H9 (cell line): ENCODE measurements around the gene KIF5C. TPM values are rescaled to one million over a fixed set of nuclear protein-coding genes. Genes with fewer than 3 reads are reported as not detected.

ENCODE experiments used
- DNase-seq: peaks from one replicate; pipeline ENCODE4 v3.0.0-alpha.2; 2017
- H2AFZ ChIP-seq: one replicate; pipeline ENCODE4 v1.6.1; 2013; ENCODE audit warnings: mild to moderate bottlenecking, low read length, control low read depth, moderate library complexity
- H2AK5ac ChIP-seq: 2 replicates; pipeline ENCODE4 v1.6.1; 2013; ENCODE audit warnings: low read length, control low read depth, mixed read lengths; ENCODE audit not compliant: insufficient read length
- H2BK120ac ChIP-seq: one replicate; pipeline ENCODE4 v1.6.1; 2013; ENCODE audit warnings: low read depth, mild to moderate bottlenecking, low read length, control low read depth, inconsistent platforms; ENCODE audit not compliant: poor library complexity, severe bottlenecking
- H2BK12ac ChIP-seq: 2 replicates; pipeline ENCODE4 v1.6.1; 2013; ENCODE audit warnings: low read length, control low read depth, mixed read lengths, low read depth; ENCODE audit not compliant: insufficient read length
- H2BK15ac ChIP-seq: 2 replicates; pipeline ENCODE4 v1.6.1; 2013; ENCODE audit warnings: low read depth, low read length, control low read depth
- H2BK20ac ChIP-seq: one replicate; pipeline ENCODE4 v1.6.1; 2013; ENCODE audit warnings: low read depth, mild to moderate bottlenecking, low read length, control low read depth, inconsistent platforms; ENCODE audit not compliant: poor library complexity, severe bottlenecking
- H2BK5ac ChIP-seq: 2 replicates; pipeline ENCODE4 v1.6.1; 2013; ENCODE audit warnings: low read length, control low read depth, mixed read lengths; ENCODE audit not compliant: insufficient read length
- H3K14ac ChIP-seq: 2 replicates; pipeline ENCODE4 v1.6.1; 2013; ENCODE audit warnings: low read length, control low read depth; ENCODE audit not compliant: insufficient read depth
- H3K18ac ChIP-seq: 2 replicates; pipeline ENCODE4 v1.6.1; 2013; ENCODE audit warnings: low read depth, mild to moderate bottlenecking, mixed read lengths, low read length, control low read depth; ENCODE audit not compliant: insufficient read length
- H3K23ac ChIP-seq: 2 replicates; pipeline ENCODE4 v1.6.1; 2013; ENCODE audit warnings: low read length, control low read depth, mixed read lengths, low read depth; ENCODE audit not compliant: insufficient read length
- H3K23me2 ChIP-seq: 2 replicates; pipeline ENCODE4 v1.6.1; 2013; ENCODE audit warnings: low read depth, mild to moderate bottlenecking, mixed read lengths, low read length, control low read depth; ENCODE audit not compliant: insufficient read length, poor library complexity, severe bottlenecking
- H3K27ac ChIP-seq: 2 replicates; pipeline ENCODE4 v1.5.1; 2013; ENCODE audit warnings: low read length, control low read depth, mixed read lengths, low read depth; ENCODE audit not compliant: insufficient read length
- H3K27me3 ChIP-seq: 2 replicates; pipeline ENCODE4 v1.6.1; 2013; ENCODE audit warnings: low read length, control low read depth, inconsistent platforms; ENCODE audit not compliant: insufficient read depth
- H3K4ac ChIP-seq: 2 replicates; pipeline ENCODE4 v1.6.1; 2013; ENCODE audit warnings: low read depth, mild to moderate bottlenecking, control low read depth, inconsistent platforms, low read length, moderate library complexity
- H3K4me1 ChIP-seq: 2 replicates; pipeline ENCODE4 v1.6.1; 2013; ENCODE audit warnings: low read length, control low read depth, inconsistent platforms; ENCODE audit not compliant: insufficient read depth
- H3K4me2 ChIP-seq: 2 replicates; pipeline ENCODE4 v1.6.1; 2013; ENCODE audit warnings: low read length, control low read depth, mixed read lengths; ENCODE audit not compliant: insufficient read length, insufficient read depth
- H3K56ac ChIP-seq: 2 replicates; pipeline ENCODE4 v1.6.1; 2013; ENCODE audit warnings: low read depth, mild to moderate bottlenecking, mixed read lengths, low read length, control low read depth; ENCODE audit not compliant: insufficient read length
- H3K79me1 ChIP-seq: 2 replicates; pipeline ENCODE4 v1.6.1; 2013; ENCODE audit warnings: low read depth, mild to moderate bottlenecking, moderate library complexity, low read length, control low read depth, inconsistent platforms; ENCODE audit not compliant: insufficient read depth, poor library complexity, severe bottlenecking
- H3K79me2 ChIP-seq: 2 replicates; pipeline ENCODE4 v1.6.1; 2013; ENCODE audit warnings: low read length, control low read depth, inconsistent platforms; ENCODE audit not compliant: insufficient read depth
- H3K9ac ChIP-seq: 2 replicates; pipeline ENCODE4 v1.6.1; 2013; ENCODE audit warnings: low read length, control low read depth, mixed read lengths; ENCODE audit not compliant: insufficient read length; ENCODE audit errors: extremely low read depth
- H3K9me3 ChIP-seq: one replicate; pipeline ENCODE4 v1.6.1; 2013; ENCODE audit warnings: low read depth, low read length, inconsistent platforms; ENCODE audit not compliant: control insufficient read depth
- H3T11ph ChIP-seq: one replicate; pipeline ENCODE4 v1.6.1; 2013; ENCODE audit warnings: mild to moderate bottlenecking, low read length, control low read depth, inconsistent platforms
- H4K20me1 ChIP-seq: one replicate; pipeline ENCODE4 v1.6.1; 2013; ENCODE audit not compliant: control insufficient read depth, insufficient read length, insufficient read depth
- H4K5ac ChIP-seq: 2 replicates; pipeline ENCODE4 v1.6.1; 2013; ENCODE audit warnings: low read depth, mild to moderate bottlenecking, mixed read lengths, low read length, control low read depth; ENCODE audit not compliant: insufficient read length
- H4K8ac ChIP-seq: replicated peaks from 2 replicates; pipeline ENCODE4 v1.6.1; 2013; ENCODE audit warnings: low read length, control low read depth, mixed read lengths, low read depth; ENCODE audit not compliant: insufficient read length
- H4K91ac ChIP-seq: 2 replicates; pipeline ENCODE4 v1.6.1; 2013; ENCODE audit warnings: low read depth, mild to moderate bottlenecking, moderate library complexity, mixed read lengths, low read length, control low read depth; ENCODE audit not compliant: insufficient read length
- H3K27ac Mint-ChIP-seq, 3 experiments: 2 replicates in 2 of 3; 3 replicates in 1 of 3; pipeline ENCODE4 v1.8.0; 2020 to 2021; ENCODE audit warnings: mixed read lengths in 3 of 3, mild to moderate bottlenecking in 1 of 3, moderate library complexity in 1 of 3
- H3K27me3 Mint-ChIP-seq: 2 replicates; pipeline ENCODE4 v1.8.0; 2021; ENCODE audit warnings: low read depth, mild to moderate bottlenecking, moderate library complexity, mixed read lengths
- H3K36me3 Mint-ChIP-seq, 3 experiments: 2 replicates in 2 of 3; 3 replicates in 1 of 3; pipeline ENCODE4 v1.8.0; 2020 to 2021; ENCODE audit warnings: low read depth in 3 of 3, mixed read lengths in 3 of 3; ENCODE audit not compliant: insufficient read depth in 1 of 3
- H3K4me1 Mint-ChIP-seq, 2 experiments: 2 replicates each; pipeline ENCODE4 v1.8.0; 2020; ENCODE audit warnings: mixed read lengths in 2 of 2
- H3K4me3 Mint-ChIP-seq, 2 experiments: 2 replicates in 1 of 2; 3 replicates in 1 of 2; pipeline ENCODE4 v1.8.0; 2020 to 2021; ENCODE audit warnings: mild to moderate bottlenecking in 2 of 2, mixed read lengths in 2 of 2, moderate library complexity in 1 of 2
- H3K9me3 Mint-ChIP-seq, 2 experiments: 2 replicates in 1 of 2; 3 replicates in 1 of 2; pipeline ENCODE4 v1.8.0; 2020; ENCODE audit warnings: mild to moderate bottlenecking in 2 of 2, mixed read lengths in 2 of 2, moderate library complexity in 1 of 2
- total RNA-seq: library from RNA; stranded (reverse); gene quantifications from 2 replicates; pipeline ENCODE4 v1.2.1, GENCODE V29; 2021
- TF ChIP-seq, protein P1 (sequence below): fragments of 200-600 bp; sonication (generic); conservative IDR thresholded peaks from 3 replicates; pipeline ENCODE4 v1.8.0; 2021; ENCODE audit warnings: antibody characterized with exemption, mild to moderate bottlenecking

The KIF5C gene
- total RNA-seq, 1 experiment from 2014 or later, result 52.9 TPM

DNA sequence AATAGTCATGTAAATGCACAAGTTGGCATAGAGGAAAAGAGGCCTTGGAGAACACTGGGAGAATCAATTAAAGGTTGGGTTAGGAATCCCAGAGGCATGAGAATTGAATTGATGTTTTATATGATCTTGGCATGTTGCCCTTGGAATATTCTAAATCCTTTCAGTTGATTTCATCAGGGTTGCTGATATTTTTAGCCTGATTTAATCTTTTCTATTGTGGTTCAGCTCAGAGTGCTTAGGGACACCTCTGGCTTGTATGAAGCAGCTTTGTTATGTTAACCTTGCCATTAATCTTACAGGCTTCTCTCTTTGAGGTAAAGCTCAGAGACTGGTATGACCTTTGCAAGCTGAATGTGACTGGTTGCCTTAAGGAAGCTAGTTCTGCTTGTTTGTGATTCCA lies 99.1 kb downstream of the KIF5C start:
- H2BK120ac ChIP-seq, result no peak overlapping the region
- H2BK12ac ChIP-seq, result no peak overlapping the region
- H3K27me3 ChIP-seq, result no peaks in the 10 kb centered on the region
- no peak overlapping the region for H4K5ac ChIP-seq
- H3K27me3 Mint-ChIP-seq, result no peaks in the 10 kb centered on the region
- DNase-seq, result no peak
- H3K36me3 Mint-ChIP-seq, result peaks cover 10 to 43% (median 28%) of the 10 kb centered on the region in 3 experiments
- no peak overlapping the region for H2BK20ac ChIP-seq
- H3K4me1 ChIP-seq, result peaks cover 12% of the 10 kb centered on the region
- no peak overlapping the region for H3K27ac ChIP-seq
- H3K27ac Mint-ChIP-seq, result peak overlapping the region; percentile 52 to 92 (median 92)
- H3K4me1 Mint-ChIP-seq, result peaks cover 46 to 47% of the 10 kb centered on the region in 2 experiments
- TF ChIP-seq, protein P1, sequence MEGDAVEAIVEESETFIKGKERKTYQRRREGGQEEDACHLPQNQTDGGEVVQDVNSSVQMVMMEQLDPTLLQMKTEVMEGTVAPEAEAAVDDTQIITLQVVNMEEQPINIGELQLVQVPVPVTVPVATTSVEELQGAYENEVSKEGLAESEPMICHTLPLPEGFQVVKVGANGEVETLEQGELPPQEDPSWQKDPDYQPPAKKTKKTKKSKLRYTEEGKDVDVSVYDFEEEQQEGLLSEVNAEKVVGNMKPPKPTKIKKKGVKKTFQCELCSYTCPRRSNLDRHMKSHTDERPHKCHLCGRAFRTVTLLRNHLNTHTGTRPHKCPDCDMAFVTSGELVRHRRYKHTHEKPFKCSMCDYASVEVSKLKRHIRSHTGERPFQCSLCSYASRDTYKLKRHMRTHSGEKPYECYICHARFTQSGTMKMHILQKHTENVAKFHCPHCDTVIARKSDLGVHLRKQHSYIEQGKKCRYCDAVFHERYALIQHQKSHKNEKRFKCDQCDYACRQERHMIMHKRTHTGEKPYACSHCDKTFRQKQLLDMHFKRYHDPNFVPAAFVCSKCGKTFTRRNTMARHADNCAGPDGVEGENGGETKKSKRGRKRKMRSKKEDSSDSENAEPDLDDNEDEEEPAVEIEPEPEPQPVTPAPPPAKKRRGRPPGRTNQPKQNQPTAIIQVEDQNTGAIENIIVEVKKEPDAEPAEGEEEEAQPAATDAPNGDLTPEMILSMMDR, result no peak
- H4K8ac ChIP-seq, result no peak overlapping the region
- H3K23ac ChIP-seq, result no peak overlapping the region
- no peaks in the 10 kb centered on the region for H3K79me2 ChIP-seq
- H3T11ph ChIP-seq, result no peak overlapping the region
- H3K4ac ChIP-seq, result no peak overlapping the region
- no peak overlapping the region for H3K18ac ChIP-seq
- no peak overlapping the region for H2AFZ ChIP-seq
- H3K9me3 Mint-ChIP-seq, result no peaks in the 10 kb centered on the region
- H3K79me1 ChIP-seq, result no peaks in the 10 kb centered on the region
- H2AK5ac ChIP-seq, result no peak overlapping the region
- H4K20me1 ChIP-seq, result no peaks in the 10 kb centered on the region
- H2BK15ac ChIP-seq, result no peak overlapping the region
- no peak overlapping the region for H4K91ac ChIP-seq
- H3K23me2 ChIP-seq, result no peaks in the 10 kb centered on the region
- H2BK5ac ChIP-seq, result no peak overlapping the region
- H3K4me2 ChIP-seq, result peak overlapping the region; percentile 3
- H3K4me3 Mint-ChIP-seq, result no peak overlapping the region; a peak in 1 of 5 replicates
- H3K9me3 ChIP-seq, result no peaks in the 10 kb centered on the region
- H3K14ac ChIP-seq, result no peak overlapping the region
- H3K9ac ChIP-seq, result no peak overlapping the region
- no peak overlapping the region for H3K56ac ChIP-seq
